PC-9 (cell line): Measurements from ENCODE around the gene HAAO.
A peak's percentile ranks its signal among the peaks of the same experiment; 100 is the strongest.

Source experiments
- CTCF ChIP-seq: fragments of 200-600 bp; sonication (generic); conservative IDR thresholded peaks from 2 replicates; pipeline ENCODE4 v1.6.1; 2017; ENCODE audit warnings: mixed run types, antibody characterized with exemption, mild to moderate bottlenecking, moderate library complexity
- EZH2 ChIP-seq: fragments of 200-600 bp; sonication (generic); IDR thresholded peaks from 2 replicates; pipeline ENCODE4 v1.8.0; 2017; ENCODE audit warnings: antibody characterized with exemption, low read depth

- TF ChIP-seq CTCF (peak; percentile 97), EZH2 (no peak)
These were observed 35.5 kb upstream of the HAAO start for GRCh38 chr2:42827647-42828486.
